ENCODE measurements around the gene GNAO1.

DNA sequence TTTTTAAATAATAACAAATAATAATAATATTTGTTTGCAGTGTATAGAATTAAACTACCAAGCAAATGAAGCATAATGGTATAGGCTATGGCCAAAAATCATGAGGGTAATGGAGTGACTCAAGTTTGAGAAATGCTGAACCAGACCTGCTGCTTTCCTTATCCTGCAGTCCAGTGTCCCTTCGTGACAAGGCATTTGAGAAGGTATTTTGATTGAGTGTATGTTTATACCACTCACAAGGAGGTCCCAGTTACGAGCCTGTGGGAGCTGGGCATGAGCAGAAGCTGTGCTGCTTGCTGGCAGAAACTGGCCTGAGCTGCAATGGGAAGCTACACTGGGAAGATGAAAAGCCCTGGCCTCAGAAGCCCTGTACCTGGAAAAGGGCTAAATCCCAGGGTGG lies 50.3 kb downstream of the GNAO1 start:
- no peak for TF ChIP-seq GATA3 (IDR thresholded peaks at IDR 0.05; ENCODE audit: low read depth, low read length)
- no peak for TF ChIP-seq GATA2 (IDR thresholded peaks at IDR 0.05; ENCODE audit: low read depth, low read length)
